ENCODE measurements around the gene PDS5B. TPM values are rescaled to one million over a fixed set of nuclear protein-coding genes. Genes with fewer than 3 reads are reported as not detected.
"Not testable (repeated sequence)": the region's sequence is repeated elsewhere in the genome, so short reads cannot be mapped to it uniquely, and the experiment has no call there.

Gene PDS5B
- total RNA-seq, 1 donor, result 15.1 TPM

DNA sequence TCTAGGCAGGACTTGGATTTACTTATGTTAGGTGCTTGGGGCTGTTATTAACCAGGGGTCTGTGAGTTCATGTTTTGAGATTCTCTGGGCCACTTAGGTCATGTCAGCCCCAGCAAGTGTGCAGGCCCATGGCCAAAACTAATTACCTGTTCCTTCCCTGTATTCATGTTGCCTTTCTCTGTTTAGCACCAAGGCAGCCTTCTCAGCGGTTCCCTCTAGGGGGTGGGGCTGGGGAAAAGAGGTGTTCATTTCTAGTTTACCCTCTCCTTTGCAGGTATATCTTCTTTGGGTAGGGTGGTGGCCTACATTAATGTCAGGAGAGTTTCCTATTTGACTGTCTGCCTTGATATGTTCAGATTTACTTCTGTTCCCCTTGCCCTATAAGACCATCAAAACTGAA is 61.7 kb downstream of the PDS5B start:
- no peak for DNase-seq (ENCODE audit: low read depth in 2 of 3, low spot score in 2 of 3)

DNA sequence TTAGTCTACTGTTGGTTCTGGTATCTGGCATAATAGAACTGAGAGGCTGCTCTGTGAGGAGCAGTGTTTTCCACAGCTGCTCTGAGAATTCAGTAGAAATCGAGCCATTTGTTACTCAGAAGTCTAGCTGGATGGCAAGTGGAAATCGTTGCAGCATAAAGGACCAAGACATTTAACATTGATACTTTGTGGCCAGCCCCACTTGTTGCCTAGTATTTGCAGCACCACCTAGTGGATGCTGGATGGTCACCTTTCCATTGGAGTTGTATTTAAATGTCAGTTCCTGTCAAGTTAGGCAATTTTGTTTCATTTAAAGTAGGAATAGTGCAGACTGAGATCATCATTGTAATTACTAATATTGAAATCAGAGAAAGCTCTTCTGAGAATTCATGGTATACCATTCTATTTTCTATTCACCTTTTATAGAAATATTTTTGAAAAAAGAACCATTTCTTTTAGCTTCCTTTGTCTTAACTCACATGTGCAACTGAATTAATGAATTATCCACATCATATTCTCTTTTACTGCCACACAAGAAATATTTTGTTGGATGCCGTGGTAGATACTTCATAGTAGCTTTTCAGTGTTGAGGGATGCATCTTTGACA is 64.6 kb downstream of the PDS5B start:
- peak; percentile 19 to 78 (median 66) for DNase-seq (ENCODE audit: low read depth in 2 of 3, low spot score in 2 of 3)

DNA sequence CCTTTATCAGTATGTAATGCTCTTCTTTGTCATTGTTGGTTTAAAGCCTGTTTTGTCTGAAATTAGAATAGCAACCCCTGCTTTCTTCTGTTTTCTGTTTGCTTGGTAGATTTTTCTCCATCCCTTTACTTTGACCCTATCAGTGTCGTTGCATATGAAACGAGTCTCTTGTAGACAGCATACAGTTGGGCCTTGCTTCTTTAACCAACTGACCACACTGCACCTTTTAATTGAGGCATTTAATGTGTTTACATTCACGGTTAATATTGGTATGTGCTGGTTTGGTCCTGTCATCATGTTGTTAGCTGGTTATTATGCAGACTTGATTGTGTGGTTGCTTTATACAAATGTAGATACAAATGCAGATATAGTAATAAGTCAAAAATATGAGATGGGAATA is 71.1 kb downstream of the PDS5B start:
- DNase-seq (ENCODE audit: low read depth in 2 of 3, low spot score in 2 of 3), result no peak

DNA sequence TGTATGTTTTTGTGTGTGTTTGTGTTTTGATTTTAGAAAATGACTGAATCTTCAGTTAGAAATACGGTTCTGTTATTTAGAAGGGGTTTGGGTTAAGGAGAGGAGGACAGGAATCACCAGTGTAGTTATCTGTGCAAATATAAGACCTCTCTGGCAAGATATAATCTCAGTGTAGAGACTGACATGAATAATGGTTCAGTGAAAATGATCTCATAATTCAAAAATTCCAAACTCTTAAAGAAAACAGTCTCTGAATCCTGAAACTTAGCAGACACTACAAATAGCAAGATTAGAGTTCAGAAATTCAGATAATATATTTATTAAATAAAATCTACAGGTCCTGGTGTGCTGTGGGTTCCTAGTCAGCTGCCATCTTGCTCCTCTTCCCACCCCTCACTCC is 73.5 kb downstream of the PDS5B start:
- DNase-seq (ENCODE audit: low read depth in 2 of 3, low spot score in 2 of 3), result no peak

DNA sequence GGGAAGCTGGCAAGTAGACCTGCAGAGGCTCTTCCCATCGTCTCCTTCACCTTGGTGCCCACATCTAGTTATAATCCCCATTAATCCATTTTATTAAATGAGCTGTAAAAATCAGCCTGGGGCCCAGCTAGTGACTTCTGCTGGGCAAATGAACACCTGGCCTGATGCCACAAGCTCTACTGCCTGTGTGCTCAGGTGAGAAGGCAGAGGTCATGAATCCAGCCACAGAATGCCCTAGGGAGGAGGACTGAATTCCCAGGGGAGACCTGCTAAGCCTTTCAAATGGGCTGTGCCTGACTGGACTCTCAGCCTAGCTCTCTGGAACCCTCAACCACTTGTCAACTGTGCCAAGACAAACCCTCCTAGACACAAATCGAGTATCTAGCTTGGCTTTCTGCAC is 74.0 kb downstream of the PDS5B start:
- no peak for DNase-seq (ENCODE audit: low read depth in 2 of 3, low spot score in 2 of 3)

DNA sequence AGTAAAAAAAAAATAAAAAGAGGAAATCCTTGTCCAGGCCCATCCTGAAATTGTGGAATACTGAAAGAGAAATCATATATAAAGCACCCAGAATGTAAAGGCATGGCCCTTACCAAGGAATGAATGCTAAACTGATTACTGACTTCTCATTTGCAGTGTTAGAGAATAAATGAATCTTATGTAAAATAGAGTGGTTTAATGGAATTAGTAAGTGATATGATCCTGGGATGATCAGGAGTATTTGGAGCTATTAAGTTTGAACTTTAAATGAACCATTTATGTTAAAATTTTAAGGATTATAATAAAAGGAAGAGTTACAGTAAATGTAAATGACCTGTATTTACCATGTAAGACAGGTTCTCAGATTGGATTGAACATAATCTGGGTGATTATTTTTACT is 75.4 kb downstream of the PDS5B start:
- DNase-seq (ENCODE audit: low read depth in 2 of 3, low spot score in 2 of 3), result no peak

DNA sequence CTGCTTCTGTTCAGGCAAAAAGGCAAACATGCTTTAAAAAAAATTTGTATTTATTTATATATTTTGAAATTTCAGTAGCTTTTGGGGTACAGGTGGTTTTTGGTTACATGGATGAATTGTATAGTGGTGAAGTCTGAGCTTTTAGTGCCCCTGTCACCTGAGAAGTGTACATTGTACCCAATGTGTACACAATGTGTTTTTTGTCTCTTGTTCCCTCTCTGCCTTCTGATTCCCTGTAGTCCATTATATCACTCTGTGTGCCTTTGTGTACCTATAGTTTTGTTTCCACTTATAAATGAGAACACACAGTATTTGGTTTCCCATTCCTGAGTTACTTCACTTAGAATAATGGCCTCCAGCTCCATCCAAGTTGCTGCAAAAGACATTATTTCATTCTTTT is 77.4 kb downstream of the PDS5B start:
- DNase-seq (ENCODE audit: low read depth in 2 of 3, low spot score in 2 of 3), result no peak

DNA sequence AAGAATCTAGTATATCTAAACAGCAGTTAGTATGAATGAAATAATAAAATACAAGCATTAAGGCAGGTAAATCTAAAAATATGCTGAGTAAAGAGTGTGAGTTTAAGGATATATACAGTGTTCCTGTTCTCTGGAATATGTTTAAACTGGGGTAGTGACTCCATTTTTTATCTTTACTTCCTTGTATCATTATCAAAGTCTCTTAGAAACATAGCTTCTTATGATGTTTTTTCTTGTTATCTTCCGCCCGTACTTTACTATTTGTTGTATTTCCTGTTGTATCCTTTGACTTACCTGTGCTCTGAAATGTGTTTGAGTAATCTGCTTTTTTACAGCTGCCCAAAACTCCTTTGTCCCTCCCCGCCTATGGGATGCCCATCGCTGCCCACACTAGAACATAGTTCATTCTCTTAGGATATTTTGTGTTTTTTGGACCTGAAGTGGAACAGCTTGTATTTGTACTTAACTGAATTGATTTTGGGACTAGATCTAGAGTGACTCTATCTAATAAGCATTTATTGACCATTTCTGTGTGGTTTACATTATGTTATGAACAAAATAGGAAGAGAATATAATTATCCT is 80.8 kb downstream of the PDS5B start:
- no peak for DNase-seq (ENCODE audit: low read depth in 2 of 3, low spot score in 2 of 3)

DNA sequence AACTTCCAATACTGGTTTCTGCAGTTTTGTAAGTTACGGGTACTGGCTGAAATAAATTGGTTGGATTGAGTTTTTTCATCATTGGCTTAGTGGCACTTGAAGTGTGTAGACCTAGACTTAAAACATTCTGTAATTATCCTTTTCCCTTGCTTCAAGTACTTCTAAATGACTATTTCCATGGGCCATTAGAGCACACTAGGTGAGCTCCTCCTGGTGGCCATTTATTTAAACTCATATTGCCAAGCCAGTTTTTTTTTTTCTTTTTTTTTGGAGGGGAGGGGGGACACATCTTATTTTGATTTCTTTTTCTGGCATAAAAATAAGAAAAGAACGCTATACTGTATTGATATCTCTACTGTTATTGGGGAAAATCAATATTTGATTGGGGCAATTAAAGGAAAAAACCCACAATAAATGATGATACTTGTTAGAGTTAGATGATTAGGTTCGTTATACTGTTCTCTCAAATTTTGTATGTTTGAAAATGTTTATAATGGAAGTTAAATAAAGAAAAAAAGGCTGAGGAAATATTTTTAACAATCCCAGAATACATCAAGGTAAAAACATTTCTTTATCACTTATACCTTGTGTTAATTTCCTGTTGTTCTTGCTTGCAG is 82.9 kb downstream of the PDS5B start:
- peak; percentile 11 to 81 (median 59) for DNase-seq (ENCODE audit: low read depth in 2 of 3, low spot score in 2 of 3)

DNA sequence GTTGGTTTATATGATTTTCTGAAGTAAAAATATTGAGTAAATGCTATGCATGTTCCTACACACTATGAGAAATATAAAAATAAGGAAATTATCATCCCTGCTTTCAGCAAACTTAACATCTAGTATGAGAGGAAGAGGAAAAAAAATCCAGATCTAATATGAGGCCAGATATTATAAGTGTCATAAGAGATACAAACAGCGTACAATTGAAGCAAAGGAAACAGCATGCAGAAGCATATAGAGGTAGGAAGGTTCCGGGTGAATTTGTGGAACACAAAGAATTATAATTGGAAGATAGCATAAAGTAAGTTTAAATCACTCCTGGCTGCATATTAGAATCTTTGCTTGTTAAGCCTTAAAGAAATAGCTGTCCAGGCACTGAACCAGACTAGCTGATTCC is 88.3 kb downstream of the PDS5B start:
- no peak for DNase-seq (ENCODE audit: low read depth in 2 of 3, low spot score in 2 of 3)

DNA sequence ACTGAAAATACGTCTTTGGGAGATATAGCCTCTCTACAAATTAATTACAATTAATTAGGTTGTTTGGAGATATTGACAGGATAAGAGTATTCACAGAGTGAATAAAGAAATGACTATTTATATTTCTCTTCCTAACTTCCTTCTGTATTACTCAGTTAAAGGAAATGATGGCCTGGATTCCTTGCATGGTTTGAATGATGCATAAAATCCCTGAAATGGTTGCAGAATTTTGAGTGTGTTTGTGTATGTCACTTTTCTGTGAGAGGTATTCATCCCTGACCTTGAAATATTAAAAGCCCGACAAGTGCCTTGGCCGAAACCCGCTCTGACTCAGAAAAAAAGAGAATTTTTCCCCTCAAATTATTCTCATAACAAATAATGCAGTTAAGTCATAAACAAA is 90.0 kb downstream of the PDS5B start:
- DNase-seq (ENCODE audit: low read depth in 2 of 3, low spot score in 2 of 3), result no peak

DNA sequence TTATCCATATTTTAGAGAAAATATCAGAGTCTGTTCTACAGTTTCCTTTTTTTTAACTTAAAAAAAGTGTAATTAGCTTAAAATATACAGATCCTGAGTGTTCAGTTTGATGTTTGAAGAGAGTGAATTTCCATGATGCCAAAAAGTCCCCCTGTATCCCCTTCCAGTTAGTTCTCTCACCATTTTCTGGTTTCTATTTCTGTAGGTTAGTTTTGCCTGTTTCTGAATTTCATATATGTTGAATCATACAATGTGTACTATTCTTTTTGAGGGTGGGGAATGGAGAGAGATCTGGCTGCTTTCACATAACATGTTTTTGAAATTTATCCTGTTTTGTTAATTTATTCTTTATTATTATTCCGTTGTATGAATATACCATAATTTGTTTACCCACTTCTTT is 95.9 kb downstream of the PDS5B start:
- no peak for DNase-seq (ENCODE audit: low read depth in 2 of 3, low spot score in 2 of 3)

DNA sequence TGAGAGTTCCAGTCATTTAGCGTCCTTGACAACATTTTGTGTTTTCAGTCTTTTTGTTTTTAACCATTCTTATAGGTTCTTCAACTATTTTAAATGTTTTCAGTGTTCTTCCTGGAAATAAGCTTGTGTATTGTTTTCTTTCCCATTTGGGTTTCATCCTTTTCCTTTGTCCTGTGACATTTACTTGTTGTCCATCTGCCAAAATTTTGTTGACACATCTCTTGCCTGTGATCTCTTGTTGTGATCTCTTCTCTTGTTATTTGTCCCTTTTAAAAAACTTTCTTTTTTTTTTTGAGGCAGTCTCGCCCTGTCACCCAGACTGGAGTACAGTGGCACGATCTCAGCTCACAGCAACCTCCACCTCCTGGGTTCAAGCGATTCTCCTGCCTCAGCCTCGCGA is 96.5 kb downstream of the PDS5B start:
- no peak for DNase-seq (ENCODE audit: low read depth in 2 of 3, low spot score in 2 of 3)

DNA sequence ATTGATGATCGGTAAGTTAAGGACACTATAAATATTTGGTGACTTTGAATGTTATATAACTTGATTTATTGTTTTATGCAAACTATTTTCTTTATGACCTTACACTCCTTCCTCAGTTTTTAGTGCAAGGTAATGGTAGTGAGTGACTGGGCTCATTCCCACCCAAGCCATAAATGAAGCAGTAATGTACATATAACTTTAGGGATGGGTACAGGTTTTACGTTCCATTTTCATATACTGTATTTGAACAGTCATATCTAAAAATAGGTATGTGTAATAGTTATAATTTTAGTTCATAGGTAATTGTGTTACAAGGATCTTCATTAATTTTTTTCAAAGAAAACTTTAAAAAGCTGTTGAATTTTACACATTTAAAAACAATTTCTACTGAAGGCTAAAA is 101.0 kb downstream of the PDS5B start:
- no peak for DNase-seq (ENCODE audit: low read depth in 2 of 3, low spot score in 2 of 3)

DNA sequence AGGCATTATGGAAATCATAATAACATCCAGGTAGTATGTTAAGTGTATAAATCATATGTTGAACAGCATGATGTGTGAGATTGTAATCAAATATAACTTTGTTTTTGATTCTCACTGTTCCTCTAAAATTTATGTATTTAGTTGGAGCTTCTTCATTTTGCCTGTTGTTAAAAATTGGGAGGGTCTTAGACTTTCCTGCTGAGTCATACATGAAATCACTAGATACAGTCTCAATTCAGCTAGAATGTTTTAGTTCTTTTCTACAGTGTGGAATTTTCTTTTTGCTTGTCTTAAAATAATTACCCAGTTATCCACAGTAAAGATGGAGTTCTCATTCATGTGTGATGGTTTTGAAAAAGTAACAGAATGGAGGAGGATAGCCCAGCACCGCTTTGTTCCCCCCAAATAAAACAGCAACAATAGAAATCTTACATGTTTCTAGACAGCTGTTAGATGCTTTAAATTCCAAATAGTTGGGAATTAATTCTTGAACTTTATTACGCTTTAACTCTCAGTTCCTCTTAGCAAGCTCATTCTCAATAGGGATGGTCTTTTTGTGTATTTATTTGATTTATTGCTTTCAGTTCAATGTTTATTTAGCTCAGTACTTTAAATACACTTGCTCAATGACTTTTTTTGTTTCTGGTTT is 109.5 kb downstream of the PDS5B start:
- peak in 1 of 3 donors; percentile 11 for DNase-seq (ENCODE audit: low read depth in 2 of 3, low spot score in 2 of 3)

DNA sequence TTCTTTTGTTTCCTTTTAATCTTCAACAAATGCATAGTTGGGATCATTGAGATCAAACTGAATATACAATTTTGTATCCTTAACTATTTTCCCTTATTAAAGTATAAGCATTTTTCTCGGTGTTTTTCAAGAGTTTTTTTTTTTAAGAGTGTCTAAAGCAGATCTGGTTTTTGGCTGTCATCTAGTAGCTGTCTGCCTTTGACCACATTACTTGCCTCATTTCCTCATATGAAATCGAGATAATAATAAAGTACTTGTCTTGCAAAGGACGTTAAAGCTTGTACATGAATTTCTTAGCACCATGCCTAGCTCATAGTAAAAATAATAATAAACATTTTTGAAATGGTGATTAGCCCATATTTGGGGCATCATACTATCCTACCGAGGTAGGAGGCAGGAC is 121.2 kb downstream of the PDS5B start:
- DNase-seq (ENCODE audit: low read depth in 2 of 3, low spot score in 2 of 3), result peak in 1 of 3 donors; percentile 46

DNA sequence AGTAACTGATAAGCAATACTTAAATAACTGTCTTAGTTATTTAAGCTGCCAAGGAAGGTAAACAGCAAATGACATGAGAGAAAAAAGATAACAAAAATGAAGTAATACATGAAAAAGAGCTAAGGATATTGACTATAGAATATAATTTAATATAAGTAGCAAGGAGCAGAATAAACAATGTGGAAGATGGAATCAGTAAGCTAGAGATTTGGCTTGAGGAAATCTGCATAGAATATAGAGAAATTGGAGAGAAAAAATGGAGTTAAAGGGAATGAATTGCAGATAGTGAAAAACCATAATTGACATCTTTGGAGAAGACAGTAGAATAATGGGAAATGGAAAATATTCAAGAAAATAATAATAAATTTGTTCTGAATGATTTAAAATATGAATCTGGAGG is 127.1 kb downstream of the PDS5B start:
- no peak for DNase-seq (ENCODE audit: low read depth in 2 of 3, low spot score in 2 of 3)

DNA sequence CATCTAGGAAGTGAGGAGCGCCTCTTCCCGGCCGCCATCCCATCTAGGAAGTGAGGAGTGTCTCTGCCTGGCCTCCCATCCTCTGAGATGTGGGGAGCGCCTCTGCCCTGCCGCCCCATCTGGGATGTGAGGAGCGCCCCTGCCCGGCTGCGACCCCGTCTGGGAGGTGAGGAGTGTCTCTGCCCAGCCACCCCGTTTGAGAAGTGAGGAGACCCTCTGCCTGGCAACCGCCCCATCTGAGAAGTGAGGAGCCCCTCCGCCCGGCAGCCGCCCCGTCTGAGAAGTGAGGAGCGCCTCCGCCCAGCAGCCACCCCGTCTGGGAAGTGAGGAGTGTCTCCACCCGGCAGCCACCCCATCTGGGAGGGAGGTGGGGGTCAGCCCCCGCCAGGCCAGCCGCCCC is 129.9 kb downstream of the PDS5B start:
- DNase-seq (ENCODE audit: low read depth in 2 of 3, low spot score in 2 of 3), result not testable (repeated sequence)

DNA sequence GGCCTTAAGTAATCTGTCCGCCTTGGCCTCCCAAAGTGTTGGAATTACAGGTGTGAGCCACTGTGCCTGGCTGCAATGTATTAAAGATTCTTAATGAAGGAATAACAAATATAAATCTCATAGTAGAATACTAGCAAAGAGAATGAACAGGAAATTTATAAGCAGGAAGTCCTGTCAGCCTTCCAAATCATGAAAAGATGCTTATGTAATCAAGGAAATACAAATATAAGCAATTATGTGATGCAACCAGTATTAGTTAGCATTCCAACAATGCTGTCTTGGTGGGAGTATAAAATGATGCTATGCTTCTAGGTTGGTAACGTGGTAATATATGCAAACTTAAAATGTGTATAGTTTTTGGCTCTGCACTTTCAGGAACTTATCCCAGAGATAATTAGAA is 133.8 kb downstream of the PDS5B start:
- no peak for DNase-seq (ENCODE audit: low read depth in 2 of 3, low spot score in 2 of 3)

DNA sequence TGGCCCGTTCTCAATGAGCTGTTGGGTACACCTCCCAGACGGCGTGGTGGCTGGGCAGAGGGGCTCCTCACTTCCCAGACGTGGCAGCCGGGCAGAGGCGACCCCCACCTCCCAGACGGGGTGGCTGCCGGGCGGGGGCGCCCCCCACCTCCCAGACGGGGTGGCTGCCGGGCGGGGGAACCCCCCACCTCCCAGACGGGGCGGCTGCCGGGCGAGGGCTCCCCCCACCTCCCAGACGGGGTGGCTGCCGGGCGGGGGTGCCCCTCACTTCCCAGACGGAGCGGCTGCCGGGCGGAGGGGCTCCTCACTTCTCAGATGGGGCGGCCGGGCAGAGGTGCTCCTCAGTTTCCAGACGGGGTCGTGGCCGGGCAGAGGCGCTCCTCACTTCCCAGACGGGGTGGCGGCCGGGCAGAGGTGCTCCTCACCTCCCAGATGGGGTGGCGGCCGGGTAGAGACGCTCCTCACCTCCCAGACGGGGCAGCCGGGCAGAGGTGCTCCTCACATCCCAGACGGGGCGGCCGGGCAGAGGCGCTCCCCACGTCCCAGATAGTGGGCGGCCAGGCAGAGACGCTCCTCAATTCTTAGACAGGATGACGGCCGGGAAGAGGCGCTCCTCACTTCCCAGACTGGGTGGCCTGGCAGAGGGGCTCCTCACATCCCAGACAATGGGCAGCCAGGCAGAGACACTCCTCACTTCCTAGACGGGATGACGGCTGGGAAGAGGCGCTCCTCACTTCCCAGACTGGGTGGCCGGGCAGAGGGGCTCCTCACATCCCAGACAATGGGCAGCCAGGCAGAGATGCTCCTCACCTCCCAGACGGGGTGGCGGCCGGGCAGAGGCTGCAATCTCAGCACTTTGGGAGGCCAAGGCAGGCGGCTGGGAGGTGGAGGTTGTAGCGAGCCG is 135.1 kb downstream of the PDS5B start:
- not testable (repeated sequence) for DNase-seq (ENCODE audit: low read depth in 2 of 3, low spot score in 2 of 3)

DNA sequence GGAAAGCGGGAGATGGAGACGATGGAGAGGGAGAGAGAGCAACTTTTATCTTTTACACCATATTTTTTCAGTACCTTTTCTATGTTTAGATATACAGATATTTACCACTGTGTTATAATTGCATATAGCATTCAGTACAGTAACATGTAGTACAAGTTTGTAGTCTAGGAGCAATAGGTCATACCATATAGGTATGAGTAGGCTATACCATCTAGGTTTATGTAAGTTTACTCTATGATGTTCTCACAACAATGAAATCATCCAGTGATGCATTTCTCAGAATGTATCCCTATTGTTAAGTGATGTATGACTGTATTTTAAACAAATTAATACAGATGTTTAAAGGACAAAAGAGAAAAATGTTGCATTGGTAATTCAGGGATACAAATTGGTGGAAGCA is 136.1 kb downstream of the PDS5B start:
- DNase-seq (ENCODE audit: low read depth in 2 of 3, low spot score in 2 of 3), result no peak

Measured in hematopoietic multipotent progenitor cell (in vitro differentiated cells).